Rectal smooth muscle tissue (tissue), 1 donor: ENCODE data around the gene NPIPB13.
"Not testable (repeated sequence)": the region's sequence is repeated elsewhere in the genome, so short reads cannot be mapped to it uniquely, and the experiment has no call there.

Experiments
- H3K27ac ChIP-seq: one replicate; pipeline ENCODE4 v1.7.0; 2013; ENCODE audit warnings: low read depth, low read length, inconsistent platforms
- H3K27me3 ChIP-seq: one replicate; pipeline ENCODE4 v1.7.0; 2013; ENCODE audit warnings: low read length; ENCODE audit not compliant: control insufficient read depth, insufficient read depth
- H3K36me3 ChIP-seq: one replicate; pipeline ENCODE4 v1.7.0; 2013; ENCODE audit warnings: low read length; ENCODE audit not compliant: control insufficient read depth, insufficient read depth
- H3K4me1 ChIP-seq: one replicate; pipeline ENCODE4 v1.7.0; 2013; ENCODE audit warnings: low read length; ENCODE audit not compliant: control insufficient read depth, insufficient read depth
- H3K4me3 ChIP-seq: one replicate; pipeline ENCODE4 v1.7.0; 2013; ENCODE audit warnings: low read length
- H3K9ac ChIP-seq: one replicate; pipeline ENCODE4 v1.7.0; 2013; ENCODE audit warnings: low read length

Gene NPIPB13

DNA sequence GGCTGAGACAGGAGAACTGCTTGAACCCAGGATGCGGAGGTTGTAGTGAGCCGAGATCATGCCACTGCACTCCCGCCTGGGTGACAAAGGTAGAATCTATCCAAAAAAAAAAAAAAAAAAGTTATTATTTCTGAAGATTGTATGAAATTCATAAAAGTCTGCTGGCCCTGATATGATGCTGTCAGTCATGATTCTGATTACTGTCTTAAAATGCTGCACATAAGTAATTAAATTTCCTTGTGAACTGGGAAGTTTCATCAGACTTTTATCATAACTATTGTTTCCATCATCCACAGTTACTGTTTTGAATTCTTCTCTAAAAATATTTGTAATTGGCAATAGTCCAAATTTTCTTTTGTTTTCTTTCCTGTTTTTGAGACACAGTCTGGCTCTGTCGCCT, at the start of gene NPIPB13:
NPIPB13 (minus strand) TSS at position 101 of the 400 bp plus-strand sequence. CDS start 2,906 bp downstream, outside the sequence.
- H3K27me3 ChIP-seq, H3K36me3 ChIP-seq, H3K27ac ChIP-seq, H3K4me1 ChIP-seq, H3K9ac ChIP-seq, H3K4me3 ChIP-seq: not testable (repeated sequence)

DNA sequence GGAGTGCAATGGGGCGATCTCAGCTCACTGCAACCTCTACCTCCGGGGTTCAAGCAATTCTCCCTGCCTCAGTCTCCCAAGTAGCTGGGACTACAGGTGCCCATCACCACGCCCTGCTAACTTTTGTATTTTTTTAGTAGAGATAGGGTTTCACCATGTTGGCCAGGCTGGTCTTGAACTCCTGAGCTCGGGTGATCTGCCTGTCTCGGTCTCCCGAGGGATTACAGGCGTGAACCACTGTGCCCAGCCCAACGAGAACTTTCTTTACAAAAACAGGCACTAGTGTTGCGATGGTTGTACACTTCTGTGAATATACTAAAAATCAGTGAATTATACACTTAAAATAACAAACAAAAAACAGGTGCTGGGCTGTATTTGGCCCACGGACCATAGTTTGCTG, 34.1 kb upstream of the NPIPB13 start:
- H3K27ac ChIP-seq, H3K4me1 ChIP-seq, H3K27me3 ChIP-seq, H3K36me3 ChIP-seq, H3K9ac ChIP-seq, H3K4me3 ChIP-seq: not testable (repeated sequence)

GRCh38 chr16:30278523-30278922, 30.2 kb upstream of the NPIPB13 start:
- H3K9ac ChIP-seq, H3K27ac ChIP-seq, H3K4me1 ChIP-seq, H3K27me3 ChIP-seq, H3K36me3 ChIP-seq, H3K4me3 ChIP-seq: not testable (repeated sequence)

- H3K4me3 ChIP-seq, H3K36me3 ChIP-seq, H3K9ac ChIP-seq, H3K27ac ChIP-seq, H3K4me1 ChIP-seq, H3K27me3 ChIP-seq: not testable (repeated sequence)
These were observed 31.2 kb downstream of the NPIPB13 start for GRCh38 chr16:30217082-30217481.

- not testable (repeated sequence) for H3K9ac ChIP-seq, H3K27ac ChIP-seq, H3K27me3 ChIP-seq, H3K4me1 ChIP-seq, H3K36me3 ChIP-seq, H3K4me3 ChIP-seq
These were observed 36.9 kb downstream of the NPIPB13 start for GRCh38 chr16:30211414-30211813.

- H3K4me3 ChIP-seq, H3K27ac ChIP-seq, H3K36me3 ChIP-seq, H3K4me1 ChIP-seq, H3K9ac ChIP-seq, H3K27me3 ChIP-seq: not testable (repeated sequence)
These were observed 39.2 kb downstream of the NPIPB13 start for GRCh38 chr16:30209032-30209431.

DNA sequence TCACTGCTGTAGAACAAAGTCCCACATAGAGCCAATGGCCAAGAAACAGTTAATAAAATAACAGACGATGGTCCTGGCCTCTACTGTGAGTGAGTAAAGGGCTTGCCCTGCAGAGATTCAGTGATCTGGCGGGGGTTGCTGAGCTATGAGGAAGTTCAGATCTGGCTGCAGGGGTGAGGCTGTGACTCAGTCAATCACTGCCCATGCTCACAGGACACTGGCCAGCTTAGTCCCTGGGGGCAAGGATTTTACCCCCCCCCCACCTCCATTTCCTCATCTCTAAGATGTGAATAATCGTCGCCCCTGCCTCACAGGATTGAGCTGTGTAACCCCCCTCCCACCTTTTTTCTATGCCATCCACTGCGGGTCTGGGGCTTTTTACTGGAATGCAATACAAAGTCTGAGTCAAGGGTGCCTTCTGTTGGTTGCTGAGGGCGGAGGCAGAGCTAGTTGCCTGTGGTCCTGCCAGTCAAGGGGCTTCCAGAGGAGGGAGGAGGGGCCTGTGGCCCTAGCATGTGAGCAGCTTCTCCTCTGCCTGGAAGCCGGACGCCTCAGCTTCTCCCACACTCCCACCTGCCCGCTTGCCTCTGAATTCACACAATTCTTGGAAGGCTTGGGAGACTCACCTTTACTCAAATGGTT, 41.1 kb downstream of the NPIPB13 start:
- not testable (repeated sequence) for H3K9ac ChIP-seq, H3K4me3 ChIP-seq, H3K27ac ChIP-seq, H3K36me3 ChIP-seq, H3K4me1 ChIP-seq, H3K27me3 ChIP-seq

DNA sequence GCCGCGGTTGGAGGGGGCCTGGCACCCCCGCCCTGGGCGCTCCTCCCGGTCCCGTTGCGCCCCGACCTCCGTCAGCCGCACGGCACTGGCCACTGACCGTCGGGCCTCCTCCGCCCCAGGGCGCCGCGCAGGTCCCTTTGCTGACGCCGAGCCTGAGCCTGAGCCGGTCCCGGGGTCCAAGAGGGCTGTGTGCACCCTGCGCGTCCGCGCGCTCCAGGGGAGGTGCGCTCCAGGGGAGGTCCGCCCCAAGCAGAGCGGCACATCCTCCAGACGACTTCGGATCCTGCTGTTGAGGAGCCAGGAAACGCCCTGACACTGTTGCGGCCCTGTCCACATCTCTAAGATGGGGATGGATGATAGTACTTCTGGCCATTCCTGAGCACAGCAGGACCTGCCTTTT, 42.0 kb downstream of the NPIPB13 start:
- not testable (repeated sequence) for H3K27me3 ChIP-seq, H3K27ac ChIP-seq, H3K4me3 ChIP-seq, H3K36me3 ChIP-seq, H3K4me1 ChIP-seq, H3K9ac ChIP-seq

DNA sequence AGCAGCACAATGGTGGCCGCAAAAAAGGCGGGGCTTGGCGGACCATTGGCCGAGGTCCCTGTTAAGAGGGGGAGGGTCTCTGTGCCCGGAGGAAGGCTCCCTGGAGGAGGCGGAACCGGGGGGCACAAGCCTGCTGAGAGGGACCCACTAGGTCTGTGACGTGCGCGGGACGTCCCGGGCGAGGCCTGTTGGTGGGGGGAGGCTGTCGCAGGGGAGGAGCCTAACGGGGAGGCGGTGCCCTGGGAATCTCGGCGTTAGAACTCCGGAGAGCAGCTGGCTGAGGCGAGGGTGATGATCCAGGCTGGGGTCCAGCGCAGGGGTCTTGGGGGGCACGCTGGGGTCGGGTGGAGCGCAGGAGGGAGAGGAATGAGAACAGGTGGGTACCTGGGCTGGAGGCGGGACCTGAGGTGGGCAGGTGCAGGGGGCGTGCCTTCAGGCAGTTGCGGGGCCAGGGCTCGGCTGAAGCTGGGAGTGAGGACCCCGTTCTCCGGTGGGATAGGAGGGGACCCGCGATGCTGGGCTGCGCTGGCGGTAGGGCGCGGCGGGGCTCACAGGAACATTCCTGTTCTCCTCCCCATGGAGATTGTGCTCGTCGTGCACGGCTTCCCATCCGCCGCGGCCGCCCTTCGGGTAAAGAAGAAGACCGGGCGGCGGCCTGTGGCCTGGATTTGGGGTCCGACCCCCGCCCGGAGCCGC, 42.6 kb downstream of the NPIPB13 start:
- not testable (repeated sequence) for H3K27me3 ChIP-seq, H3K36me3 ChIP-seq, H3K4me1 ChIP-seq, H3K27ac ChIP-seq, H3K9ac ChIP-seq
- peak overlapping the region; percentile 61 for H3K4me3 ChIP-seq

GRCh38 chr16:30199608-30200343, 48.5 kb downstream of the NPIPB13 start:
- H3K4me3 ChIP-seq, H3K4me1 ChIP-seq, H3K9ac ChIP-seq, H3K27ac ChIP-seq, H3K27me3 ChIP-seq, H3K36me3 ChIP-seq: not testable (repeated sequence)

DNA sequence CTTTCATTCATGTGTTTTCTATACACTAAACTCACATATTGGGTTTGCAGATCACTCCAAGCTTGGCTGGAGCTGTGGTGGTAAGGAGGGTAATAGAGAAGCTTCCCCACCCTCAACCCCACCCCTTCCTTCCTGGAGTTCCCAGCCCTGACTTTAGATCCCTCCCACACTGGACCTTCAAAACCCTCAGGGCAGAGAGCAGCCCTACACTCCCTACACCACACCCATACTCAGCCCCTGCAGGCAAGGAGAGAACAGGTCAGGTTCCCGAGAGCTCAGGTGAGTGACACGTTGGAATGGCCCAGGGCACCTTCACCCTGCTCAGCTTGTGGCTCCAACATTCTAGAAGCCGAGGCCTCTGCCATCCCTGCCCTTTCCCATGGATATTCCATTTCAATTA, 49.2 kb downstream of the NPIPB13 start, which contains the start of gene SULT1A3:
SULT1A3 (plus strand) TSS at position 207 of the 400 bp plus-strand sequence. CDS start 1,474 bp downstream, outside the sequence.
- not testable (repeated sequence) for H3K4me1 ChIP-seq, H3K9ac ChIP-seq, H3K36me3 ChIP-seq, H3K27me3 ChIP-seq, H3K4me3 ChIP-seq, H3K27ac ChIP-seq
